NCI-H187 treated with DMSO at 0.1 percent for 48 hours (cell line): ENCODE results near the gene SMAD7.

Experiments
- DNase-seq: peaks from one replicate; lab custom pipeline; 2025; lab: John Stamatoyannopoulos, UW

SMAD7 gene

DNA sequence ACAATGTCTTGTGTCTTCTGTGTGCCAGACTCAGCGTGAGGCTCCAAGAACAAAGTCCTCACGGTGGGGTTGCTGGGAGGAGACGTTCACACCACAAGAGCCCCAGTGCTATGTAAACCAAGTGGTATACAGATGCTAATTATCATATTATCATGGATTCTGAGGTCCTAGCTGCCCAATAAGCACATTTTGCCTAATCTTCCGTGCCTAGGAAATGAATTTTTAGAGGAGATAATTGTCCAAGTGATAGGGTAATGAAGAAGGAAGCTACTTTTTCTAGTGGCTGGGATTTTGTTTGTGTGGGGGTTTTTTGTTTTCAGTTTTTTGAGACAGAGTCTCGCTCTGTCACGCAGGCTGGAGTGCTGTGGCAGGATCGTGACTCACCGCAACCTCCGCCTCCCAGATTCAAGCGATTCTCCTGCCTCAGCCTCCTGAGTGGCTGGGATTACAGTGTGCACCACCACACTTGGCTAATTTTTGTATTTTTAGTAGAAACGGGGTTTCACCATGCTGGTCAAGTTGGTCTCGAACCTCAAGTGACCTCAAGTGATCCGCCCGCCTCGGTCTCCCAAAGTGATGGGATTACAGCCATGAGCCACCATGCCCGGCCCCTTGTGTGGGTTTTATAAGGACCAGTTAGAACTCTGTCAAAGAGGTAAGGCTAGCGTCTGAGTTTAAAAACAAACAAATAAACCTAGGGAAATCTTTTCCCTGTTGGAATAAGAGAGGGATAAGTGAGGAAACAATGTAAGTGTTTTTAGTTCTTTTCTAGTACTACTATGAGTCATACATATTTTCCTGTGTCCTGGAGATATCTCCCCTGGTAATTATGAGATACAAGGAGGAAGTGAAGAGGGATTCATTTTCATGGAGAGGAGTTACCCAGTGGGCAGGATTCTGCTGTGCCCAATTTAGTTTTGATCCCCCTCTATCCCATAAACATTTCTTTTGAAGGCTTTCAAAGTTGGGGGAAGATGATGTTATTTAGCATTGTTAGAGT is 9.5 kb upstream of the SMAD7 start:
- no peak for DNase-seq

DNA sequence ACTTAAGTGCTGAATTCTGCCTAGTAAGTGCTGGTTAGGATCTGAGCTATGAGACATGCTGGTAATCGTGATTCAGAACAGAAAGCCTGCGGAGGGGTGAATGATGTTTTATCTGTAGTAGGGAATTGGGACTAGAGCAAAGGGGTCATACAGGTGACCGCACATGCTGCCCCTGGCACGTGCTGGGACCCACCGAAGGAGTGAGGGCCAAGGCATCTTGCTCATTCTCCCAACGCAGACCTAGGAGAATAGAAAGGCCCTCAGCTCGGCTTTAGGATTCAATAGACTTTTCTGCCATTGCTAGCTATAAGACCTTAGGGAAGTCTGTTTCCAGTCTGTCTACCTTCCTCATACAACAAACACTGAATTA is 8.8 kb upstream of the SMAD7 start:
- DNase-seq, result no peak

DNA sequence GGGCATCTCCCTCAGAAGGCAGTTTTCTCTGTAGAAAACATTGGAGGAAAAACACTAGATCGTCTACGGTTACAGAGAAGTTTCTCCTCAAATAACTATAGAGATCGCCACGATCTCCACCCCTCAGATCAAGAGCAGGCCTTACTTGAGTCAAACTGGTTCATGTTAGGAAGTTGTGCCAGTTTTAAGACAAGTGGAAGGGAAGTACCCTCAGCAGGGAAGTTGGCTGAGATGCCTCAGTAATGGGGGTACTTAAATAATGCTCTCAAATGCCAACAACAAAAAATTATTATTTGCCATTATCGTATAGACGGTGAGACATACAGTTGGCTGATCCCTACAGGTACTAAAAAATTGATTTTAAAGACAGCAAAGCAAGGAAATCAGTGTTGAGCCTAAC is 8.2 kb upstream of the SMAD7 start:
- no peak for DNase-seq

GRCh38 chr18:48957616-48958015 is 6.9 kb upstream of the SMAD7 start:
- DNase-seq, result no peak

DNA sequence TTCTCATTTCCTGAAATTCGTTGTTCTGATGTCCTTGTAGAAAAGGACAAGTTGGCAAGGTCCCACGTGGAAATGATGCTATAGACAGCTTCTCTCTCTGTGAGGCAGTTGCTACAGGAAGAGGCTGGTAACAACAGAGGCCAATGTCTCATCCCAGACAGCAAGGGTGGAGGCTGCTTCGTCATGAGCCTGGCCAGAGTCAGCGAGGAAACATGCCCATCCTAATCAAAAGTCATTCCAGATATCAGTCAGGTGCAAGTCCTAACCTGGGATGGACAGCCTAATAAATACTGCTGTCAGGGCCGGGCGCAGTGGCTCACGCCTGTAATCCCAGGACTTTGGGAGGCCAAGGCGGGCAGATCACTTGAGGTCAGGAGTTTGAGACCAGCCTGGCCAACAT is 6.4 kb upstream of the SMAD7 start:
- DNase-seq, result no peak

- no peak for DNase-seq
Measured at GRCh38 chr18:48956356-48956755, 5.6 kb upstream of the SMAD7 start.

- DNase-seq, result no peak
Measured at GRCh38 chr18:48955830-48956261, 5.1 kb upstream of the SMAD7 start.

- no peak for DNase-seq
Measured at GRCh38 chr18:48954886-48955819, 4.4 kb upstream of the SMAD7 start.

DNA sequence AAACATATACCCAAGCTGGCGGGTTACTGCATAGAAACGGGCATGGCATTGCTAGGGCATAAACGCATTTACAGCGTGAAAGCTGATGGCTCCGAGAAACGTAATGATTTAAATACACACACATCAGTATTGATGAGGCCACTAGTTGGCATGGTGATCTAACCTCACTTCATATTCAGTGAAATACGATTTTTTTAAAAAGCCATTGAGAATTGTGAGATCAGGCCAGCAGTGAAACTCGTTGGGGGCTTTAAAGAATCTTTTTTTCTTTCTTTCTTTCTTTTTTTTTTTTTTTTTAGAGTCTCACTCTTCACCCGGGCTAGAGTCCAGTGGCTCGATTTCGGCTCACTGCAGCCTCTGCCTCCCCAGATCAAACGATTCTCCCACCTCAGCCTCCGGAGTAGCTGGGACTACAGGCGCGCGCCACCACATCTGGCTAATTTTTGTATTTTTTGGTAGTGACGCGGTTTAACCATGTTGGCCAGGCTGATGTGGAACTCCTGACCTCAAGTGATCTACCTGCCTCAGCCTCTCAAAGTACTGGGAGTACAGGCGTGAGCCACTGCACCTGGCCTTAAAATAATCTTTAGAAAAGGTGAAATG is 2.4 kb upstream of the SMAD7 start:
- no peak for DNase-seq

DNA sequence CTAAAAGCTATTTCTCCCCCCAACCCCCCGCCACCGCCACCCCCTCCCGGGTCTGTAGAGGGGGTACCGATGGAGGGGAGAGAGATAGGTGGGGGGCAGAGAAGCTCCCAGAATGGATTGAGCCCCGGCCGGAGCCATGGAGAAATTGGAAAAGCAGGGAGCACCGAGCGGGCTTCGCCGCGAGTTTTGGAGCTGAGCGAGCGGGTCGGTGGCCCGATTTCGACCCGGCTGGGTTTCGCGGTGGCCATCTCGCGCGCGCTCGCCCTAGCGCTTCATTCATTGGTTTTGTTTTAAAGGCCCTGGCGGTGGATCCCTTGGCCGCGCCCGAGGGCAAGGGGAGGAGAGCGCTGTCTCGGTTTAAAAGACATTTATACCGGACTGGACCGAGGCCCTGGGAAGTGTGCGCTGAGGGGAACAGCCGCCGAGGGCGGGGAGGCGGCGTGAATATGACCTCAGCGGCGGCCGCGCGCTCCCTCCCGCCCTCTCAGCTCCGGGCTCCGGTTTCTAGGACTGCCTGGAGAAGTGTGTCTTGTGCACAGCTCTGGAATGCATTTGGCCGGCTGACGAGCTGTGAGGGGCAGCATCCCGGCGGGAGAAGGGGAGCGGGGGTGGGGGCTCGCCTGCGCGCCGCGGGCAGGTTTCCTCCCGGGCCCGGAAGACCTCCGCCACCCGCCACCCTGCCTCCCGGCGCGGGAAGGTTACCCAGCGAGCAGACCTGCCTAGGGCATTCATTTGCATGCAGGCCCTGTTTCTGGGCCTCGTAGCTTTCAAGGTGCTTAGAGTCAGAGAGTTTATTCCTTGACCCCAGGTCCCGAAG is 1.7 kb upstream of the SMAD7 start:
- DNase-seq, result no peak

DNA sequence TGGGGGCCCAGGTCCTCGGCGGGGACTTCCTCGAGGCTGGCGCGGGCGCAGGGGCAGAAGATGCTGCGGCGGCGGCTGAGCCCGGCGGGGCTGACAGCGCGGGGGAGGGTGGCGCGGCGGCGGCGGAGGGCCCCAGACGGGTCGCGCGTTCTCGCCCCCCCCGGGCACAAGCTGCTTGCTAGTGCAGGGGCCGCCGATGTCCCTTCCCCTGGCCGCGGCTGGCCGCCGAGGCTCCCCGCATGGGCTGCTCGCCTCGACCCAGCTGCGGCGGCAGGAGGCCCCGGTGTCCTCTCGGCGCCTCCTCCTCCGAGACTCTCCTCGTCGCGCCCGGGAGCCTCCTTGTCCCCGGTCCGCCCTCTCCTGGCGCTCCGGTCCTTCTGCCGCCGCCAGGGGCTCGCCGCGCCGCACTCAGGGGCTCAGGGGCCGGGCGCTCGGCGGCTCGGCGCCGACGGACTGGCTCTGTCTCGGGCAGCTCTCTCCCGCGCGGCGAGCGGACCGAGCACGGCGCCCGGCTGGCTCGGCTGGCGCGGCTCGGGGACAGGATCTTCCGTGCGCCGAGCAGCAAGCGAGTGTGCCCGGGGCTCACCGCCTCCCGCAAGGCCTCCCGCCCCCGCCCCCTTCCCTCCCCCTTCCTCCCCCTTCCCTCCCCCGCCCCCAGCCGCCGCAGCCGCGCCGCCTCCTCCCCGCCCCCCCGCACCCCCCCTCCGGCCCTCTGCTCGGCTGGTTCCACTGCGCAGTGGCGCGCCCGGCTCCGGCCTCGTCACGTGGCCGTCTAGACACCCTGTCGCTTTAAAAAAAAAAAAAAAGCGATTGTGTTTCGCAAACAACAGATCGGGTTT is 902 bp upstream of the SMAD7 start:
- DNase-seq, result no peak

DNA sequence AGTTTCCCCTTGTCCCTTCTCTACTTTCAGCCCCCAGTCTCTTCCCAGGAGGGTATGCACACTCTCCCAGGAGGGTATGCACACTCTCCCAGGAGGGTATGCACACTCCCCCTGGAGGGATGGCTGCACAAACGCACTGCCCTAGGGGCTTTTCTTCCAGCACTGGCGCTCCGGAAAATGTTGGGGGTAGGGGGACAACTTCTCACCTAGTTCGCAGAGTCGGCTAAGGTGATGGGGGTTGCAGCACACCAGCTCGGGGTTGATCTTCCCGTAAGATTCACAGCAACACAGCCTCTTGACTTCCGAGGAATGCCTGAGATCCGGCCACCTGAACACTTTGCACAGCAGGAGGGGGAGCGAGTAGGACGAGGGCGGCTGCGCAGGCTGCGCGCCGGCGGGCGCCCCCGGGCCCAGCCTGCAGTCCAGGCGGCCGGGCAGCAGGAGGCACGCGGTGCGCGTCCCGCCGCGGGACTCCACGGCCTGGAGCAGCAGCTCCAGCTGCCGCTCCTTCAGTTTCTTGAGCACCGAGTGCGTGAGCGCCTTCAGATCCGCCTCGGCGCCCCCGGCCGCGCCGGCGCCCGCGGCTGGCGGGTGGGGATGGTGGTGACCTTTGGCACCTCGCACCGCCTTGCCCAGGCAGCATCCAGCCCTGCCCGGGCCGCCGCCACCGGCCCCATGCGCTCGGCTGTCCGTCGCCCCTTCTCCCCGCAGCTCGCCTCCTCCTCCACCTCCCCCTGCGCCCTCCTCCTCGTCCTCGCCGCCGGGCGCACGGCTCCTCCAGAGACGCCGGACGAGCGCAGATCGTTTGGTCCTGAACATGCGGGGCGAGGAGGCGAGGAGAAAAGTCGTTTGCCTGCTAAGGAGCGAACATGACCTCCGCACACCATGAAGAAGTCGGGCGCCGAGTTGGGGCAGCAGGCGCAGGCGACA is 894 bp downstream of the SMAD7 start:
- no peak for DNase-seq

DNA sequence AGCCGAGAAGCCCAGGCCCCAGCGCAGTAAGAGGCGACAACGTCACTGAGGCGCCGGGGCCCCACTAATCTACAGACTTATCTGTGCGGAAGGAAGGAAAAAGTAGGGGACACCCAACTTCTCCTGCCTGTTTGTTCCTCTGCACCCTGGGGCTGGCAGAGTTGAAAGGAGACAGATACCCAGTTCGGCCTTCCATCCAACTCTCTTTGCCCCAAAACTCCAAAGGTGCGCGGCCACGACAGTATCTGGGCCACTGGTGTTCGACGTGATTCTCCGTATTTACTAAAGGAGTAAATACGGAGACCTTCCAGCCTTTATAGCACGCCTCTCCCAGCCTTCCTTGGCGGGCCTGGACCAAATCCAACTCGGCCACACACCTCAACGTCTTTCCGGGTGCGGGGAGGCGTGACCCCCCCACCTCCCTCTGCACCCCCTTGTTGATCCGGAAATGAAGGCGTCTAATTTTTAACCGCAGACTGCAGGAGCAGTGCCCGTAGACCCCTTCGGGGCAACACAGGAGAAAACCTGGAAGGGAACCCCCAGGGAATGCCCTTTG is 1.6 kb downstream of the SMAD7 start:
- DNase-seq, result no peak

GRCh38 chr18:48948112-48949049 is 2.4 kb downstream of the SMAD7 start:
- DNase-seq, result no peak

DNA sequence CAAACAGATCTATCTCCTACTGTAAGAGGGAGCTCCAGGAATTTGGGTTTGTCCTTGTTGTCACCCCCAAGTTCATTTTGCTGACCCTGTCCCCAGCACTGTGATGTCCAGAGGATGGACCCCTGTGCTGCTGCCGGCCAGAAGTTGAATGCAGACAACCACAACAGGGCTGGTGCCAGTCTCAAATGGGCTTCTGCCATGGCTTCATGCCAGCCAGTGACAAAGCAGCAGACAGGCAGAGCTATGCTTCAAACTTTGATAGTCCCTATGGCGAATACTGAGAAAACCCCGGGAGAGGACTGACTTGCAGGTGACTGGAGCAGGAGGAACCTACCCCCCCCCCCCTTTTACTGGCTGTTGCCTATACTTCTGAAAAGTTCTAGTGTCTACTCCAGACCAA is 3.2 kb downstream of the SMAD7 start:
- DNase-seq, result no peak

GRCh38 chr18:48947092-48947491 is 3.7 kb downstream of the SMAD7 start:
- no peak for DNase-seq

GRCh38 chr18:48946329-48946835 is 4.4 kb downstream of the SMAD7 start:
- DNase-seq, result no peak

GRCh38 chr18:48945953-48946217 is 4.9 kb downstream of the SMAD7 start:
- no peak for DNase-seq
